GM12801 (cell line): ENCODE data around the gene FLNB.

Experiments used
- TF ChIP-seq, protein P1 (sequence below): IDR thresholded peaks from one replicate; pipeline ENCODE4 v1.5.1; 2011; ENCODE audit warnings: control low read depth; ENCODE audit not compliant: insufficient read length; ENCODE audit errors: extremely low read depth

The FLNB gene

GRCh38 chr3:58065700-58066167, 57.5 kb downstream of the FLNB start:
- TF ChIP-seq, protein P1, sequence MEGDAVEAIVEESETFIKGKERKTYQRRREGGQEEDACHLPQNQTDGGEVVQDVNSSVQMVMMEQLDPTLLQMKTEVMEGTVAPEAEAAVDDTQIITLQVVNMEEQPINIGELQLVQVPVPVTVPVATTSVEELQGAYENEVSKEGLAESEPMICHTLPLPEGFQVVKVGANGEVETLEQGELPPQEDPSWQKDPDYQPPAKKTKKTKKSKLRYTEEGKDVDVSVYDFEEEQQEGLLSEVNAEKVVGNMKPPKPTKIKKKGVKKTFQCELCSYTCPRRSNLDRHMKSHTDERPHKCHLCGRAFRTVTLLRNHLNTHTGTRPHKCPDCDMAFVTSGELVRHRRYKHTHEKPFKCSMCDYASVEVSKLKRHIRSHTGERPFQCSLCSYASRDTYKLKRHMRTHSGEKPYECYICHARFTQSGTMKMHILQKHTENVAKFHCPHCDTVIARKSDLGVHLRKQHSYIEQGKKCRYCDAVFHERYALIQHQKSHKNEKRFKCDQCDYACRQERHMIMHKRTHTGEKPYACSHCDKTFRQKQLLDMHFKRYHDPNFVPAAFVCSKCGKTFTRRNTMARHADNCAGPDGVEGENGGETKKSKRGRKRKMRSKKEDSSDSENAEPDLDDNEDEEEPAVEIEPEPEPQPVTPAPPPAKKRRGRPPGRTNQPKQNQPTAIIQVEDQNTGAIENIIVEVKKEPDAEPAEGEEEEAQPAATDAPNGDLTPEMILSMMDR, result no peak

DNA sequence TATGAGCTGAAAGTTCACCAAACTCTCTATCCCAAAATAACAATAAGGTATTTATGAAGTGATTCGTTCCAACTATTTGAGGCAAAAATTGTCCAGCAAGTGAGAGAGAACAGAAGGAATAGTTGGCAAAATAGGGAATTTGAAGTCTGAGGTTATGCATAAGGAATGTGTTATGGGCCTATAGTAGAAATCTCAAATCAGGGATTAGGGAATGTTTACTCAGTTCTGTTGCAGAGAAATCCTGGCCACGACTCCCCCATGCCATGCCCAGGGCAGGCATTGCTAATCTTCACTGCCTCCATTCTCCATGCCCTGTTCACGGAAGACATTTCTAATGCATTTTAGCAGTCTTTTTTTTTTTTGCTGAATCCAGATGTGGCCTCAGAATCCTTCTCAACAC, 58.6 kb downstream of the FLNB start:
- TF ChIP-seq, protein P1, result no peak

DNA sequence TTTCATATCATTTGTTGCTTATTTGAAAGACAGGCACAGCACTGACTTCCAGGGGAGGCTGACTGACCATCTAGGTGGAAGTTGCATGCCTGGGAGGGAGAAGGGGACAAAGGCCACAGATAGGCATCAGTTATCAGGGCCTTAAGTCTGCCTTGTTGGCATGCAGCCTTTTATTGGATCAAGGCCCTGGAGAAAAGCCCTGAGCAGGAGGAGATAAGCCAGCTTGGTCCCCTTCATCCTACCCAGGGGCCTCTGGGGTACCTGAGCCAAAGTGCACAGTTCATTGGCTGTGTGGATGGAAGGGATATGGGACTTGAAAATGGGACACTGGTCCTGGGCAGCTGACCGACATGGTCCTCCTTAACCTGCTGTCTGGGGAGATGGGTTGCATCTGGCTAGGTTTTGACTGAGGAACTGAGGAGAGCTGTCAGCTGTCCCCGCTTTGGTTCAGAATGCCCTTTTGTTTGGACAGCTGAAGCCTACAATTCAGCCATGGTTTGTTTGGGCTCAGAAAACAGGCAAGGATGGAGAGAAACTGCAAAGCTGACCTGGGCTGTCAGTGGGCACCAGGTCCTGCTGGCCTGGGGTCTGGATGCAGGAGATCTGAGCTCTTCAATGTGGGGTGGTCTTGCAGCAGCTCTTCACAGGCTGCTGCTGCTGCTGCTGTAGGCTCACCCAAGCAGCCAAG, 60.0 kb downstream of the FLNB start:
- TF ChIP-seq, protein P1, result no peak

DNA sequence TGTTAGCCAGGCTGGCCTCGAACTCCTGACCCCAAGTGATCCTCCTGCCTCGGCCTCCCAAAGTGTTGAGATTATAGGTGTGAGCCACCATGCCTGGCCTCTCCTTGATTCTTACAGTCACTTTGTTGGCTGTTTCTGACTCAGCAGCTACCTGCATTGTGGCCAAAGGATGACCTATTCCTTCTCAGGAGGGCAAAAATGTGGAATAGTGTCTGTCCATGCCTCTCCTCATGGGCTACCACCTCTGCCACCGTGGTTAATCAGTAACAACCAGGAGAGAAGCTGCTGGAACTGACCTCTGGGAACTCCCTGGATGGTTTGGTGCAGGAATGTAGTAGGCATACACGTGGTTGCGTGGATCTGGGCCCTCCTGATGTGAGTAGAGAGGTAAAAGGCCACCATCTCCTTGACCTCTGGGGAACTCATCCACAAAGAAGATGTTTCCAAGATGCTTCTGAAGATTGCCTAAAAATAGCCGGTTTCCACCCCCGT, 63.3 kb downstream of the FLNB start:
- TF ChIP-seq, protein P1, result no peak

DNA sequence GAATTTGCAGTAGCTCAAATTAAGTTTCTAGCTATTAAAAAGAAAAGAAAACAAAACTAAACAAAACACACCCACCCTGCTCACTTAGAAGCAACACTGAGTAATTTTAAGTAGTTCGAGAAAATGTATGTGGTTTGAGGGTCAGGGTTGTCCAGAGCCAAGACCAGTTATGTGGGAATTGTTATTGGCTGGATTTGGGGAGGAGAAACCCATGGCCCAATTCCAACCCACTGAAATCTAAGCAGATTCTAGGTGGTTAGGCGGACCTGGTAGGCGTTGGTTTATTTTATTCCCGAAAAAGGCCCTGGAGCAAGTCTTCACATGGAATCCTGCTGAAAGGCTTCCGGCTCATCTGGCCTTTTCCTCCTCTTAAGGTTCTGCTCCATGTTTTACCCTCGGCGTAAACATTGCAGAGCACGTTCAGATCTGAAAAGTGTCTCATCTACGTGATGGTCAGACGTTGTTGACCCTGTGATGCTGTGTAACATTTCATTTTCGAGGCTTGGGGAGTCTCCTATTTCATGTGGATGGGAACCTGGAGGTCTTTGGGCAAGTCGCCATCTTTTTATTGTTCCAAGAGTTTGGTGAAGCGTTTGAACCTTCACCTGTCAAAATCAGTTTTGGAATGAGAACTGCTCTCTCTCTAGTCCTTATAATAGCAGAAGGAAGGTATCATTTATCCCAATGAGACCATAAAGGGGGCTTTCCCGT, 64.0 kb downstream of the FLNB start:
- TF ChIP-seq, protein P1, result no peak

DNA sequence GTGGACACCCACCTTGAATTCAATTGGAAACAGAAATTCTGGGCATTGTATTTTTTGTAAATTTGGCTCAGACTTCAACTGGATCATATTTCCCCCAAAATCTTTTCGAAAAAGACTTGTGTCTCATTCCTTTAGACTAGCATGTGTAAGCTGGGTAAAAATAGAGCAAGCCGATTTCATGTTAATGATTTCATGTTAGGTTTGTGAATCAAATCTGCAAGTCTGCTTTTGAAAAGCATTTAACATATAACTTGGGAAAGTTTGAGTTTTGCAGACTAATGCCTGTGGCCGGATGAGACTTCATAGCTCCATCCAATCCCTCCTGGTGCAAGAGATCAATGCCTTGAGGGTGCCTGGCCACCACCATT, 64.5 kb downstream of the FLNB start:
- TF ChIP-seq, protein P1, result no peak

- TF ChIP-seq, protein P1, result no peak
Measured at GRCh38 chr3:58073301-58074108, 65.3 kb downstream of the FLNB start.
